Spleen (tissue), 7 donors: ENCODE measurements around the gene CCDC88C.

Experiments used
- POLR2A ChIP-seq, 3 donors: fragments of 450-650 bp; IDR thresholded peaks; one replicate each; pipeline ENCODE4 v1.5.1; 2017; ENCODE audit warnings: antibody characterized with exemption in 3 of 3, mild to moderate bottlenecking in 1 of 3
- TF ChIP-seq, protein P1 (sequence below), 11 experiments: fragments of 200-600 bp in 7 of 11; fragments of 450-650 bp in 4 of 11; sonication (generic) in 4 of 11; IDR thresholded peaks in 8 of 11; conservative IDR thresholded peaks in 3 of 11; 1 replicate in 7 of 11; 2 replicates in 4 of 11; pipeline versions ENCODE4 v1.4.0 to v1.8.0; 2016 to 2021; ENCODE audit warnings: antibody characterized with exemption in 11 of 11, inconsistent platforms in 4 of 11, mild to moderate bottlenecking in 1 of 11
- donor health status: DM: no; HTN: no; CAD: no; lungs with moderate emphysema.
- donor health status: DM: no; HTN: no; CAD: no.
- donor health status: DM: no; HTN: no; CAD: no.

DNA sequence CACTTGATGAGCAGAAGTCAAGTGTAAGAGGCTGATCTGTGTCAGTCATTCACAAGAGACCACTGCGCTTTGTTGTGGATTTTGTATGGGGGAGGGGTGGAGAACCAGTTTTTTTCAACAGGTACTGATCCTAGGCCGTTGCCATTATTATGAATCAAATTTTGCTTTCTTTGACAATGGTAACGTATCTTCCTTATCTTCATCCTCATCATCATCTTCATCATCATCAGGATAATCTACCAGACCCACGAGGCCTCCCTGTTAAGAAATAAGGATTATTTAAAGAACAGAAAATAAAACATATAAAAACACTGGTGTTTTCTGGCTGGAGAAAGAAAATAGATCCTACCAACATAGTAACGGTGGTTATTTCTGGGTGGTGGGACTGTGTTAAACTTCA, 41.0 kb upstream of the CCDC88C start:
- TF ChIP-seq, protein P1, sequence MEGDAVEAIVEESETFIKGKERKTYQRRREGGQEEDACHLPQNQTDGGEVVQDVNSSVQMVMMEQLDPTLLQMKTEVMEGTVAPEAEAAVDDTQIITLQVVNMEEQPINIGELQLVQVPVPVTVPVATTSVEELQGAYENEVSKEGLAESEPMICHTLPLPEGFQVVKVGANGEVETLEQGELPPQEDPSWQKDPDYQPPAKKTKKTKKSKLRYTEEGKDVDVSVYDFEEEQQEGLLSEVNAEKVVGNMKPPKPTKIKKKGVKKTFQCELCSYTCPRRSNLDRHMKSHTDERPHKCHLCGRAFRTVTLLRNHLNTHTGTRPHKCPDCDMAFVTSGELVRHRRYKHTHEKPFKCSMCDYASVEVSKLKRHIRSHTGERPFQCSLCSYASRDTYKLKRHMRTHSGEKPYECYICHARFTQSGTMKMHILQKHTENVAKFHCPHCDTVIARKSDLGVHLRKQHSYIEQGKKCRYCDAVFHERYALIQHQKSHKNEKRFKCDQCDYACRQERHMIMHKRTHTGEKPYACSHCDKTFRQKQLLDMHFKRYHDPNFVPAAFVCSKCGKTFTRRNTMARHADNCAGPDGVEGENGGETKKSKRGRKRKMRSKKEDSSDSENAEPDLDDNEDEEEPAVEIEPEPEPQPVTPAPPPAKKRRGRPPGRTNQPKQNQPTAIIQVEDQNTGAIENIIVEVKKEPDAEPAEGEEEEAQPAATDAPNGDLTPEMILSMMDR (IDR thresholded peaks at IDR 0.05 in 8 of 11, conservative IDR thresholded peaks at IDR 0.05 in 3 of 11) = no peak
- TF ChIP-seq POLR2A (IDR thresholded peaks at IDR 0.05) = no peak
